Measurements from ENCODE around the gene MICB. TPM values are rescaled to one million over a fixed set of nuclear protein-coding genes. Genes with fewer than 3 reads are reported as not detected.

MICB gene
- total RNA-seq, 1 donor from 2014 or later, result 5.0 TPM

- DNase-seq (ENCODE audit: low read depth in 2 of 2), result no peak
These were observed 62.7 kb downstream of the MICB start for GRCh38 chr6:31560697-31561058.

Other genes starting within 250 kb of the MICB start
- gene HLA-C, start 226.1 kb upstream of the MICB start, total RNA-seq, result 64.7 and 247 TPM in 2 replicates
- gene HLA-B, start 141.0 kb upstream of the MICB start, total RNA-seq, result 153 and 307 TPM in 2 replicates
- 15.3 and 31.4 TPM in 2 replicates for gene MICA, start 94.5 kb upstream of the MICB start, total RNA-seq
- gene MCCD1, start 30.8 kb downstream of the MICB start, total RNA-seq, result not detected in 2 replicates
- gene DDX39B, start 43.9 kb downstream of the MICB start, total RNA-seq, result 180 and 306 TPM in 2 replicates
- 0.20 and 0.22 TPM in 2 replicates for gene ATP6V1G2, start 48.5 kb downstream of the MICB start, total RNA-seq
- gene NFKBIL1, start 49.5 kb downstream of the MICB start, total RNA-seq, result 17.9 and 23.0 TPM in 2 replicates
- not detected in 2 replicates for gene LTA, start 74.1 kb downstream of the MICB start, total RNA-seq
- gene TNF, start 77.4 kb downstream of the MICB start, total RNA-seq, result not detected in 2 replicates
- 6.7 and 9.2 TPM in 2 replicates for gene LTB, start 84.3 kb downstream of the MICB start, total RNA-seq
- not detected in 2 replicates for gene LST1, start 88.1 kb downstream of the MICB start, total RNA-seq
- gene NCR3, start 94.9 kb downstream of the MICB start, total RNA-seq, result not detected in 2 replicates
- not detected in 2 replicates for gene AIF1, start 117.1 kb downstream of the MICB start, total RNA-seq
- gene PRRC2A, start 122.6 kb downstream of the MICB start, total RNA-seq, result 19.4 and 27.2 TPM in 2 replicates
- 88.3 and 111 TPM in 2 replicates for gene BAG6, start 154.5 kb downstream of the MICB start, total RNA-seq
- gene APOM, start 157.7 kb downstream of the MICB start, total RNA-seq, result 0.22 and 0.40 TPM in 2 replicates
- 15.5 and 24.0 TPM in 2 replicates for gene C6orf47, start 162.6 kb downstream of the MICB start, total RNA-seq
- 8.5 and 12.1 TPM in 2 replicates for gene GPANK1, start 166.9 kb downstream of the MICB start, total RNA-seq
- gene CSNK2B, start 167.9 kb downstream of the MICB start, total RNA-seq, result 64.1 and 67.6 TPM in 2 replicates
- gene LY6G5B, start 171.8 kb downstream of the MICB start, total RNA-seq, result 0.44 and 1.2 TPM in 2 replicates
- gene LY6G5C, start 182.9 kb downstream of the MICB start, total RNA-seq, result 1.4 and 1.7 TPM in 2 replicates
- 41.2 and 69.8 TPM in 2 replicates for gene ABHD16A, start 205.2 kb downstream of the MICB start, total RNA-seq
- not detected in 2 replicates for gene LY6G6F, start 208.7 kb downstream of the MICB start, total RNA-seq
- gene LY6G6D, start 217.2 kb downstream of the MICB start, total RNA-seq, result not detected in 2 replicates
- not detected in 2 replicates for gene LY6G6C, start 223.6 kb downstream of the MICB start, total RNA-seq
- not detected in 2 replicates for gene MPIG6B, start 225.2 kb downstream of the MICB start, total RNA-seq
- 109 and 159 TPM in 2 replicates for gene DDAH2, start 231.2 kb downstream of the MICB start, total RNA-seq
- 469 and 552 TPM in 2 replicates for gene CLIC1, start 238.4 kb downstream of the MICB start, total RNA-seq
- 1.4 and 2.6 TPM in 2 replicates for gene MSH5, start 241.9 kb downstream of the MICB start, total RNA-seq

Measured in lung microvascular endothelial cell (primary cell).